NT2/D1 (cell line): ENCODE results near the gene QKI.

ENCODE experiments used
- YY1 ChIP-seq: IDR thresholded peaks from 2 replicates; pipeline ENCODE4 v1.6.1; 2011; ENCODE audit not compliant: insufficient read length, insufficient read depth
- ZNF274 ChIP-seq: IDR thresholded peaks from 2 replicates; pipeline ENCODE4 v1.6.1; 2011; ENCODE audit warnings: mild to moderate bottlenecking, low read depth, low read length

DNA sequence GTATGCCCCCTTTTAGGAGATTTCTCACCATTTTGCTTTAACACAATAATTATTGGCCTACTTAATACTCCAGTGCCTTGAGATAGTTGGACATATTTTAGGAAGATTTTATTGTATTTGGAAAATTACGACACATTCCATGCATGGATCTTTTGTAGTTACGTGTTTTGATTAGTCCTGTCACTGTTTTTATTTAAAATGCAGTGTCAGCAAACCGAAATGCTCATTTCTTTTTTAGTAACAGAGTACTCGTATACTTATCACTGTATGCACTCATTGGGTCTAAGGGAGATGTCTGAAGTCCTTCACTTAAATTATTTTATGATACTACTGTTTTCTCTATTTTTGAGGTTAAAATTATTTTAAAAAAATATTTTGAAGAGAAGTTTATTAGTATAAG lies 153.8 kb downstream of the QKI start:
- TF ChIP-seq YY1 (no peak), ZNF274 (no peak)
